GM23338 (cell line): ENCODE results near the gene ARID3B.

ENCODE experiments used
- CREB1 ChIP-seq: fragments of 250-450 bp; sonication (Bioruptor Pico); IDR thresholded peaks from 2 replicates; pipeline ENCODE4 v1.5.0; 2020; ENCODE audit warnings: low read depth, mild to moderate bottlenecking, moderate library complexity
- EZH2 ChIP-seq: fragments of 200-600 bp; sonication (generic); IDR thresholded peaks from one replicate; pipeline ENCODE4 v1.8.0; 2017; ENCODE audit warnings: antibody characterized with exemption, mild to moderate bottlenecking, low read depth; ENCODE audit not compliant: unreplicated experiment
- EZH2phosphoT487 ChIP-seq: fragments of 200-600 bp; sonication (generic); IDR thresholded peaks from one replicate; pipeline ENCODE4 v1.8.1; 2018; ENCODE audit warnings: antibody characterized with exemption; ENCODE audit not compliant: unreplicated experiment
- POLR2AphosphoS5 ChIP-seq: IDR thresholded peaks from 2 replicates; pipeline ENCODE4 v1.6.1; 2016; ENCODE audit warnings: antibody characterized with exemption, low read depth
- ZNF331 ChIP-seq: fragments of 250-450 bp; sonication (Bioruptor Pico); IDR thresholded peaks from 2 replicates; pipeline ENCODE4 v1.5.0; 2020; ENCODE audit warnings: low read depth, mild to moderate bottlenecking, moderate library complexity
- TF ChIP-seq, protein P1 (sequence below), 2 experiments: fragments of 200-600 bp in 1 of 2; sonication (generic) in 1 of 2; conservative IDR thresholded peaks; 2 replicates each; pipeline versions ENCODE4 v1.5.1 to v1.6.1; 2016 to 2017; ENCODE audit warnings: antibody characterized with exemption in 2 of 2, low read depth in 2 of 2, mild to moderate bottlenecking in 2 of 2, moderate library complexity in 1 of 2
- TF ChIP-seq, protein P2 (sequence below): IDR thresholded peaks from one replicate; pipeline ENCODE4 v1.6.1; 2018; ENCODE audit warnings: antibody characterized with exemption; ENCODE audit not compliant: unreplicated experiment

DNA sequence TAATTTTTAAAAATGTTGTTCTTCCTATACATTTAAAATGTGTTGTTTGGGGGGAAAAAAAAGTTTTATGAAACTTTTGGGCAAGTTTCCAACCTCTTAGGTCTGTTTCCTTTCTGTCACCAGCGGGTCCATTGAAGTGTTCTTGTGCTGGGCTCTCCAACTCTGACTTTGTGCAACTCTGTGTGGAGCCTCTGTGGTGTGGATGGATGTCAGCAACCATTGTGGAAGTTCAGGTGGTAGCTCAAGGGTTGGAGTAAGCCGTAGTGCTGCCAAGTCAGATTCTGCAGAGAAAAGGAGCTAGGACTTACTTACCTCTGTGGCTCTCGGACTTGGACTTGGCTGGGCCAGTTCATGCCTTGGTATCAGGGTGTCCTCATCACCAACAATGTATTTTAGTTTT lies 22.4 kb downstream of the ARID3B start:
- TF ChIP-seq, protein P1, sequence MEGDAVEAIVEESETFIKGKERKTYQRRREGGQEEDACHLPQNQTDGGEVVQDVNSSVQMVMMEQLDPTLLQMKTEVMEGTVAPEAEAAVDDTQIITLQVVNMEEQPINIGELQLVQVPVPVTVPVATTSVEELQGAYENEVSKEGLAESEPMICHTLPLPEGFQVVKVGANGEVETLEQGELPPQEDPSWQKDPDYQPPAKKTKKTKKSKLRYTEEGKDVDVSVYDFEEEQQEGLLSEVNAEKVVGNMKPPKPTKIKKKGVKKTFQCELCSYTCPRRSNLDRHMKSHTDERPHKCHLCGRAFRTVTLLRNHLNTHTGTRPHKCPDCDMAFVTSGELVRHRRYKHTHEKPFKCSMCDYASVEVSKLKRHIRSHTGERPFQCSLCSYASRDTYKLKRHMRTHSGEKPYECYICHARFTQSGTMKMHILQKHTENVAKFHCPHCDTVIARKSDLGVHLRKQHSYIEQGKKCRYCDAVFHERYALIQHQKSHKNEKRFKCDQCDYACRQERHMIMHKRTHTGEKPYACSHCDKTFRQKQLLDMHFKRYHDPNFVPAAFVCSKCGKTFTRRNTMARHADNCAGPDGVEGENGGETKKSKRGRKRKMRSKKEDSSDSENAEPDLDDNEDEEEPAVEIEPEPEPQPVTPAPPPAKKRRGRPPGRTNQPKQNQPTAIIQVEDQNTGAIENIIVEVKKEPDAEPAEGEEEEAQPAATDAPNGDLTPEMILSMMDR (conservative IDR thresholded peaks at IDR 0.05; ENCODE audit: low read depth in 2 of 2): no peak
- TF ChIP-seq EZH2phosphoT487: no peak
- TF ChIP-seq POLR2AphosphoS5: no peak
- no peak for TF ChIP-seq EZH2
- TF ChIP-seq, protein P2, sequence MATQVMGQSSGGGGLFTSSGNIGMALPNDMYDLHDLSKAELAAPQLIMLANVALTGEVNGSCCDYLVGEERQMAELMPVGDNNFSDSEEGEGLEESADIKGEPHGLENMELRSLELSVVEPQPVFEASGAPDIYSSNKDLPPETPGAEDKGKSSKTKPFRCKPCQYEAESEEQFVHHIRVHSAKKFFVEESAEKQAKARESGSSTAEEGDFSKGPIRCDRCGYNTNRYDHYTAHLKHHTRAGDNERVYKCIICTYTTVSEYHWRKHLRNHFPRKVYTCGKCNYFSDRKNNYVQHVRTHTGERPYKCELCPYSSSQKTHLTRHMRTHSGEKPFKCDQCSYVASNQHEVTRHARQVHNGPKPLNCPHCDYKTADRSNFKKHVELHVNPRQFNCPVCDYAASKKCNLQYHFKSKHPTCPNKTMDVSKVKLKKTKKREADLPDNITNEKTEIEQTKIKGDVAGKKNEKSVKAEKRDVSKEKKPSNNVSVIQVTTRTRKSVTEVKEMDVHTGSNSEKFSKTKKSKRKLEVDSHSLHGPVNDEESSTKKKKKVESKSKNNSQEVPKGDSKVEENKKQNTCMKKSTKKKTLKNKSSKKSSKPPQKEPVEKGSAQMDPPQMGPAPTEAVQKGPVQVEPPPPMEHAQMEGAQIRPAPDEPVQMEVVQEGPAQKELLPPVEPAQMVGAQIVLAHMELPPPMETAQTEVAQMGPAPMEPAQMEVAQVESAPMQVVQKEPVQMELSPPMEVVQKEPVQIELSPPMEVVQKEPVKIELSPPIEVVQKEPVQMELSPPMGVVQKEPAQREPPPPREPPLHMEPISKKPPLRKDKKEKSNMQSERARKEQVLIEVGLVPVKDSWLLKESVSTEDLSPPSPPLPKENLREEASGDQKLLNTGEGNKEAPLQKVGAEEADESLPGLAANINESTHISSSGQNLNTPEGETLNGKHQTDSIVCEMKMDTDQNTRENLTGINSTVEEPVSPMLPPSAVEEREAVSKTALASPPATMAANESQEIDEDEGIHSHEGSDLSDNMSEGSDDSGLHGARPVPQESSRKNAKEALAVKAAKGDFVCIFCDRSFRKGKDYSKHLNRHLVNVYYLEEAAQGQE: no peak
- no peak for TF ChIP-seq ZNF331 (CRISPR knock-in tag)
- TF ChIP-seq CREB1 (CRISPR knock-in tag): no peak
